Fibroblast of skin of back (primary cell): ENCODE data around the gene CD48. TPM values are rescaled to one million over a fixed set of nuclear protein-coding genes. Genes with fewer than 3 reads are reported as not detected.

ENCODE experiments used
- DNase-seq: peaks from one replicate; pipeline ENCODE4 v3.0.0-alpha.2; 2013
- polyA plus RNA-seq, 2 experiments: library from polyadenylated mRNA; unstranded; fragments of 120-200 nt; gene quantifications; one replicate each; pipeline ENCODE4 v1.2.1, GENCODE V29; 2013; ENCODE audit not compliant: insufficient read length in 2 of 2

CD48 gene
- not detected for polyA plus RNA-seq (2013, experiment 1 of 2; ENCODE audit: insufficient read length)
- not detected for polyA plus RNA-seq (2013, experiment 2 of 2; ENCODE audit: insufficient read length)

- DNase-seq: no peak
These were observed at the start of gene CD48 for GRCh38 chr1:160711602-160712311. CD48 (minus strand) TSS chr1:160711822; CDS start chr1:160711763, 59 bp downstream.

GRCh38 chr1:160761046-160761445 lies 49.4 kb upstream of the CD48 start:
- no peak for DNase-seq

- no peak for DNase-seq
These were observed 48.1 kb upstream of the CD48 start for GRCh38 chr1:160759740-160760139.

- DNase-seq: no peak
These were observed 46.9 kb upstream of the CD48 start for GRCh38 chr1:160758521-160758920.

- no peak for DNase-seq
These were observed 45.2 kb upstream of the CD48 start for GRCh38 chr1:160756849-160757201.

- DNase-seq: no peak
These were observed 44.6 kb upstream of the CD48 start for GRCh38 chr1:160755911-160756848.

GRCh38 chr1:160755461-160755860 lies 43.8 kb upstream of the CD48 start:
- DNase-seq: no peak

GRCh38 chr1:160753594-160753993 lies 42.0 kb upstream of the CD48 start:
- DNase-seq: no peak

GRCh38 chr1:160752924-160753323 lies 41.3 kb upstream of the CD48 start:
- DNase-seq: no peak

GRCh38 chr1:160752406-160752805 lies 40.8 kb upstream of the CD48 start:
- no peak for DNase-seq

- no peak for DNase-seq
These were observed 39.0 kb upstream of the CD48 start for GRCh38 chr1:160750608-160751007.

GRCh38 chr1:160748878-160749269 lies 37.3 kb upstream of the CD48 start:
- DNase-seq: peak; percentile 10

- DNase-seq: peak; percentile 30
These were observed 36.7 kb upstream of the CD48 start for GRCh38 chr1:160748181-160748877.

- no peak for DNase-seq
These were observed 36.1 kb upstream of the CD48 start for GRCh38 chr1:160747717-160748116.

- peak; percentile 7 for DNase-seq
These were observed 35.3 kb upstream of the CD48 start for GRCh38 chr1:160746836-160747500.

- no peak for DNase-seq
These were observed 33.9 kb upstream of the CD48 start for GRCh38 chr1:160745551-160745950.

- no peak for DNase-seq
These were observed 33.4 kb upstream of the CD48 start for GRCh38 chr1:160744852-160745520.

GRCh38 chr1:160744199-160744851 lies 32.7 kb upstream of the CD48 start:
- DNase-seq: no peak

- DNase-seq: no peak
These were observed 31.6 kb upstream of the CD48 start for GRCh38 chr1:160743266-160743665.

GRCh38 chr1:160742428-160743127 lies 31.0 kb upstream of the CD48 start:
- no peak for DNase-seq
